ENCODE measurements around the gene CTNS. TPM values are rescaled to one million over a fixed set of nuclear protein-coding genes. Genes with fewer than 3 reads are reported as not detected.

The CTNS gene
- total RNA-seq, 2 experiments from 2014 or later, result 3.3 to 4.9 TPM

DNA sequence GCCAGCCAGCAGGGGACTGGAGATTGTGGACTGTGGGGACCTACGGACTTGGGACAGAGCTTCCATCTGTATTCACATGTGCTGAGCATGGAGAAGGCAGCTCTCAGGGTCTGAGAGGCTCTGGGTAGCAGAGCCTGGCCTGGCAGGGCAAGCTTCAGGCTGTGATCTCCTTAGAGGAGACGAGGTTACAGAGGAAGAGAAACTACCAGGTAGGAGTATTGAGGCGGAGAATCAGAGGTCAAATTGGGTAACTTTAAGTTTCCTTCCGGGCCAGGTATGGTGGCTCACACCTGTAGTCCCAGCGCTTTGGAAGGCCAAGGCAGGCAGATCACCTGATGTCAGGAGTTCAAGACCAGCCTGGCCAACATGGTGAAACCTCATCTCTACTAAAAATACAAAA lies 8.8 kb downstream of the CTNS start:
- Histone ChIP-seq H3K36me3 (ENCODE audit: insufficient read depth, low read length) (peaks cover 5% of the 10 kb centered on the region), H3K27ac (ENCODE audit: low read depth in 1 of 2, low read length in 2 of 2) (no peak overlapping the region), H3K27me3 (ENCODE audit: control insufficient read depth in 1 of 2, insufficient read depth in 2 of 2, low read length in 2 of 2) (no peaks in the 10 kb centered on the region), H3K9me3 (ENCODE audit: control insufficient read depth in 1 of 2, insufficient read depth in 1 of 2, low read length in 2 of 2) (no peaks in the 10 kb centered on the region), H3K4me3 (ENCODE audit: low read length) (no peak overlapping the region), H3K4me1 (ENCODE audit: insufficient read depth, low read length) (peaks cover 3% of the 10 kb centered on the region)
- ChIA-PET POLR2A (no interaction called here), CTCF (no interaction called here)
- no peak for ATAC-seq (ENCODE audit: poor library complexity)
- intact Hi-C loops (cut with DNase I, micrococcal nuclease), result loop anchor here in 1 of 2 experiments (2.0 to 10.0 kb wide), 2 partner anchors 597 to 821 kb away; no protein-coding TSS in a partner anchor
- H3K9me3 Mint-ChIP-seq, result no peaks in the 10 kb centered on the region
- no peaks in the 10 kb centered on the region for H3K4me1 Mint-ChIP-seq (ENCODE audit: low read depth)
- TF ChIP-seq, protein P1, sequence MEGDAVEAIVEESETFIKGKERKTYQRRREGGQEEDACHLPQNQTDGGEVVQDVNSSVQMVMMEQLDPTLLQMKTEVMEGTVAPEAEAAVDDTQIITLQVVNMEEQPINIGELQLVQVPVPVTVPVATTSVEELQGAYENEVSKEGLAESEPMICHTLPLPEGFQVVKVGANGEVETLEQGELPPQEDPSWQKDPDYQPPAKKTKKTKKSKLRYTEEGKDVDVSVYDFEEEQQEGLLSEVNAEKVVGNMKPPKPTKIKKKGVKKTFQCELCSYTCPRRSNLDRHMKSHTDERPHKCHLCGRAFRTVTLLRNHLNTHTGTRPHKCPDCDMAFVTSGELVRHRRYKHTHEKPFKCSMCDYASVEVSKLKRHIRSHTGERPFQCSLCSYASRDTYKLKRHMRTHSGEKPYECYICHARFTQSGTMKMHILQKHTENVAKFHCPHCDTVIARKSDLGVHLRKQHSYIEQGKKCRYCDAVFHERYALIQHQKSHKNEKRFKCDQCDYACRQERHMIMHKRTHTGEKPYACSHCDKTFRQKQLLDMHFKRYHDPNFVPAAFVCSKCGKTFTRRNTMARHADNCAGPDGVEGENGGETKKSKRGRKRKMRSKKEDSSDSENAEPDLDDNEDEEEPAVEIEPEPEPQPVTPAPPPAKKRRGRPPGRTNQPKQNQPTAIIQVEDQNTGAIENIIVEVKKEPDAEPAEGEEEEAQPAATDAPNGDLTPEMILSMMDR (IDR thresholded peaks at IDR 0.05), result no peak
- H3K36me3 Mint-ChIP-seq (ENCODE audit: low read depth), result peaks cover 4% of the 10 kb centered on the region
- DNase-seq, result no peak
- no peak overlapping the region for H3K4me3 Mint-ChIP-seq
- no peak overlapping the region for H3K27ac Mint-ChIP-seq
- no peaks in the 10 kb centered on the region for H3K27me3 Mint-ChIP-seq

GRCh38 chr17:3647251-3647650 lies 10.7 kb downstream of the CTNS start:
- intact Hi-C loops (cut with DNase I, micrococcal nuclease), result loop anchor here in 1 of 2 experiments (10.0 kb wide), 1 partner anchor 822 kb away; no protein-coding TSS in a partner anchor
- no peaks in the 10 kb centered on the region for H3K27me3 Mint-ChIP-seq
- peaks cover 4% of the 10 kb centered on the region for H3K36me3 Mint-ChIP-seq (ENCODE audit: low read depth)
- no peak for ATAC-seq (ENCODE audit: poor library complexity)
- H3K9me3 ChIP-seq (ENCODE audit: control insufficient read depth in 1 of 2, insufficient read depth in 1 of 2, low read length in 2 of 2), result no peaks in the 10 kb centered on the region
- peaks cover 3% of the 10 kb centered on the region for H3K4me1 ChIP-seq (ENCODE audit: insufficient read depth, low read length)
- H3K27me3 ChIP-seq (ENCODE audit: control insufficient read depth in 1 of 2, insufficient read depth in 2 of 2, low read length in 2 of 2), result no peaks in the 10 kb centered on the region
- ChIA-PET CTCF (interaction anchor here (2.5 kb wide), 1 partner anchor 599 kb away, joined by 7 read pairs; no protein-coding TSS in a partner anchor), POLR2A (no interaction called here)
- H3K27ac Mint-ChIP-seq, result no peak overlapping the region
- DNase-seq, result no peak
- no peak overlapping the region for H3K4me3 Mint-ChIP-seq
- TF ChIP-seq, protein P1 (IDR thresholded peaks at IDR 0.05), result no peak
- no peaks in the 10 kb centered on the region for H3K9me3 Mint-ChIP-seq
- no peaks in the 10 kb centered on the region for H3K4me1 Mint-ChIP-seq (ENCODE audit: low read depth)
- H3K36me3 ChIP-seq (ENCODE audit: insufficient read depth, low read length), result peaks cover 5% of the 10 kb centered on the region
- no peak overlapping the region for H3K27ac ChIP-seq (ENCODE audit: low read depth in 1 of 2, low read length in 2 of 2)
- H3K4me3 ChIP-seq (ENCODE audit: low read length), result no peak overlapping the region

- ChIA-PET CTCF (interaction anchor here (2.5 kb wide), 1 partner anchor 599 kb away, joined by 7 read pairs; no protein-coding TSS in a partner anchor), POLR2A (no interaction called here)
- intact Hi-C loops (cut with DNase I, micrococcal nuclease), result loop anchor here in 1 of 2 experiments (10.0 kb wide), 1 partner anchor 823 kb away; no protein-coding TSS in a partner anchor
- no peaks in the 10 kb centered on the region for H3K9me3 ChIP-seq (ENCODE audit: control insufficient read depth in 1 of 2, insufficient read depth in 1 of 2, low read length in 2 of 2)
- H3K36me3 ChIP-seq (ENCODE audit: insufficient read depth, low read length), result peaks cover 5% of the 10 kb centered on the region
- H3K27me3 ChIP-seq (ENCODE audit: control insufficient read depth in 1 of 2, insufficient read depth in 2 of 2, low read length in 2 of 2), result no peaks in the 10 kb centered on the region
- no peaks in the 10 kb centered on the region for H3K27me3 Mint-ChIP-seq
- no peaks in the 10 kb centered on the region for H3K4me1 Mint-ChIP-seq (ENCODE audit: low read depth)
- H3K27ac Mint-ChIP-seq, result no peak overlapping the region
- H3K27ac ChIP-seq (ENCODE audit: low read depth in 1 of 2, low read length in 2 of 2), result no peak overlapping the region
- ATAC-seq (ENCODE audit: poor library complexity) (peak; percentile 68), DNase-seq (peak in 10 of 14 experiments; percentile 14 to 60 (median 32))
- peaks cover 3% of the 10 kb centered on the region for H3K4me1 ChIP-seq (ENCODE audit: insufficient read depth, low read length)
- H3K9me3 Mint-ChIP-seq, result no peaks in the 10 kb centered on the region
- H3K4me3 ChIP-seq (ENCODE audit: low read length), result no peak overlapping the region
- no peak overlapping the region for H3K4me3 Mint-ChIP-seq
- TF ChIP-seq, protein P1 (IDR thresholded peaks at IDR 0.05), result peak; percentile 20
- H3K36me3 Mint-ChIP-seq (ENCODE audit: low read depth), result peaks cover 4% of the 10 kb centered on the region
Measured at GRCh38 chr17:3647769-3648555, 11.4 kb downstream of the CTNS start.
